HG03378 (cell line): ENCODE data around the gene CIAO2B.
"Not testable (repeated sequence)": the region's sequence is repeated elsewhere in the genome, so short reads cannot be mapped to it uniquely, and the experiment has no call there.

Experiments used
- ATAC-seq: cut with Tn5 transposase; IDR thresholded peaks from one replicate; pipeline ENCODE4 v1.9.1; 2021; ENCODE audit warnings: mild to moderate bottlenecking, moderate library complexity; ENCODE audit not compliant: unreplicated experiment

CIAO2B gene

DNA sequence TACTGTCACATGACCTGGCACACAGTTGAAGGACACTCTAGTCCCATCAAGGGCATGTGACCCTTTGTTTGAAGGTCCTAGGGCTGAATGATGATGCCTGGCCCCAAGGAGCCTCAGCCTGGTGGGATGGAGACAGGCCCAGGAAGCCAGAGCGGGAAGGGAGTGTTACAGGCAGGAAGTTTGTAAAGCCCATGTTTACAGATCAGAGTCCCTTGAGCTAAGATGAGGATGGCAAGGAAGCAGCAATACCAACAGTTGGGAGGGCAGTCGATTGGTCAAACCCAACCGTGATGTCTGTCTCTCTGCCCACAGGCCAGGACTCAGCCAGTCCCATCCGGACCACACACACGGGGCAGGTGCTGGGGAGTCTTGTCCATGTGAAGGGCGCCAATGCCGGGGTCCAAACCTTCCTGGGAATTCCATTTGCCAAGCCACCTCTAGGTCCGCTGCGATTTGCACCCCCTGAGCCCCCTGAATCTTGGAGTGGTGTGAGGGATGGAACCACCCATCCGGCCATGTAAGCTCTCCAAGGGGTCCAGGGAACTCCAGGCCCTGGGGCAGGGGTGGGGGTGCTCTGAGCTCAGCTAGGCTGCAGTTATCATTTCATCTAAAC is 3.6 kb upstream of the CIAO2B start:
- no peak for ATAC-seq

DNA sequence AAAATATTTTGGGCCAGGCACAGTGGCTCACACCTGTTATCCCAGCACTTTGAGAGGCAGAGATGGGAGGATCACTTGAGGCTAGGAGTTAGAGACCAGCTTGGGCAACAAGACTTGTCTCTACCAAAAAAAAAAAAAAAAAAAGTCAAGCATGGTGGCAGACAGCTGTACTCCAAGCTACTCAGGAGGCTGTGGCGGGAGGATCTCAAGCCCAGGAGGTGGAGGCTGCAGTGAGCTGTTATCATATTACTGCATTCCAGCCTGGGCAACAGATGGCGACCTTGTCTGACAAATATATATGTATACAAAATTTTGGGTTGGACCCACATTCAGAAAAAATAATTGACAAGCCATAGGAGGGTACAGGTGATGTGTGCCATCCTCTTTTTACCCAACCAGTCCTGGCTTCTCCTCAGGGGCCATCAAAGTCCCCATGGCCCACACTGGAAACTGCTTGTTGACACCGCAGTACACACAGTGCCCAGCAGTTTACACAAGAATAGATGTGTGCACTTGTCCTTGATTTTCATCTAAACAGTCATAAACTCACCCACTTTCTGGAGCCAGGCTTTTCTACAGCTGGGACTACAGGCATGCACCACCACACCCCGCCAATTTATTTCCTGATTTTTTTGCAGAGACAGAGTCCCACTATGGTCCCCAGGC is 2.8 kb upstream of the CIAO2B start:
- no peak for ATAC-seq

DNA sequence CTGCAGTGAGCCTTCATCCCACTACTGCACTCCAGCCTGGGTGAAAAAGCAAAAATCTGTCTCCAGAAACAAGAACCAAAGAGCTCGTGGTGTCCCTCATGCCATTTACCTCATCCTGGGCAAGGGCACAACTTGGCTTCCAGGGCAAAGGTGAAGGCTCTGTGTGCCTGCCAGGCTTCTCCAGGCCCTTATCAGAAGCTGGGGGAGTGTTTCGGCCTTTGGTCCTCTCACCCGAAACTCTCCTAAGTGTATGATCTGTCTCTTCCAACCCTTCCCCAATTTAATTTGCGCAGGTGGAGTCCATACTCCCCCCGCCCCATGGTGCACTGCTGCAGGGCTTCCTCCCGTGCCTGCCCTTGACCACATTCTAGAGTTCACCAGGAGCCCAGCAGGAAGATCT is 2.3 kb upstream of the CIAO2B start:
- no peak for ATAC-seq

DNA sequence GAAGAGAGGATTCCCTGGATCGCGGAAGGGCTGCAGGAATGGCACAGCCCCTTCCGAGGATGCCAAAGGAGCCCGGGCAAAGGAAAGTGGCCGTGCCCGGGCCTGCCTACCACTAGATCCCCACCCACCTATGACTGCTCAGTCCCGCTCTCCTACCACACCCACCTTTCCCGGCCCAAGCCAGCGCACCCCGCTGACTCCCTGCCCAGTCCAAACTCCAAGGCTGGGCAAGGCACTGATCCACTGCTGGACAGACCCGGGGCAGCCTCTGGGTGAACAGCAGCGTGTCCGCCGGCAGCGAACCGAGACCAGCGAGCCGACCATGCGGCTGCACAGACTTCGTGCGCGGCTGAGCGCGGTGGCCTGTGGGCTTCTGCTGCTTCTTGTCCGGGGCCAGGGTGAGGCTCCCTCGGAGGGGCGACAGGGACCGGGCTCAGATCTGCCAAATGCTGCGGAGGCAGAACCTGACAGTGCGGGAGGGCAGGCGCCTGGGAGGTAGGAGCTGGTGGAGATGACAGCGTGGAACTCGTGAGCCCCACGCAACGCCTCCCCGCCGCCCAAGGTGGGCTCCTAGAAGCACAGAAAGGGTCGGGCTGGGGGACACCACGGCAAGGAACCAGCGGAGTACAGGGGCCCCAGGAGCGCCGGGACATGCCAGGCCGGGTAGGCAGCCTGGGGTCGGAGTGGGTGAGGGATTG is 1.3 kb upstream of the CIAO2B start, which contains the start of gene CES2:
TSS of gene CES2 (plus strand) at position 203 of the 698 bp plus-strand sequence. CDS start at position 323, 120 bp downstream.
- no peak for ATAC-seq

DNA sequence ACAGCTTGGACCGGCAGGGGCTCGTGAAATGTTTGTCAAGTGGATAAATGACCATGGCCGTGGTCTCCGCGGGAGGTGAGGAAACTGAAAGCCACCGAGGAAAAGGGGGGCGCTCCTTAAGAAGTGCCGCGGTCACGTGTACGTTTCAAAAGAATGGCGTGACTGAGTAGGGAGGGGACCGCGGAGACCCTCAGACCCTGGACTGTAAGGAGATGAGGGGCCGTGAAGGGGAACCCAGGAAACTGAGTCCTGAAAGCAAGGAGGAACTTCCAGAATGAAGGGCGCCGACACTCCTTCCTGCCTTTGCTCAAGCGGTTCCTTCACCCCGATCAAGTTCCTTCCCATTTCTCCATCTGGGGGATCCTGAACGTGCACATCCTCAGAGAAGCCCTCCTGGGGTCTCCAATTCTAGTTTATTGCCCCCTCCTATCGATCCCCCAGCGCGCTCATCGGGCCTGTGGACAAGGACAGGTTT is 674 bp upstream of the CIAO2B start:
- ATAC-seq = not testable (repeated sequence)

DNA sequence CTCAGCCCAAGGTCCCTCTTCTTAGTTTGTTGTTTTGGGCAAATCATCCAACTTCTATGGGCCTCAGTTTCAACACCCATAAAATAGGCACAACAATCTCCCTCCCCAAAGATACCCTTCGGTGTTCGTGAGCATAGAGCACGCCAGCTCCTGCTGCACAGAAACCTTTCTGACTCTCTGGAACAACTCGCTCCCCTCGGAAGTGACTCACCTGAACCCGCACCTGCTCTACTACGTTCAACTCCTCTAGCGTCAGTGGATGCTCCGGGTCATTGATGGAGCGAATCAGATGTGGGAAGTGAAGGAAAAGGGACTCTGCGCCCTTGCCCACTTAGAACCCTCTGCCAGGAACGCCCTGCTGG is 445 bp downstream of the CIAO2B start:
- ATAC-seq = peak; percentile 20

DNA sequence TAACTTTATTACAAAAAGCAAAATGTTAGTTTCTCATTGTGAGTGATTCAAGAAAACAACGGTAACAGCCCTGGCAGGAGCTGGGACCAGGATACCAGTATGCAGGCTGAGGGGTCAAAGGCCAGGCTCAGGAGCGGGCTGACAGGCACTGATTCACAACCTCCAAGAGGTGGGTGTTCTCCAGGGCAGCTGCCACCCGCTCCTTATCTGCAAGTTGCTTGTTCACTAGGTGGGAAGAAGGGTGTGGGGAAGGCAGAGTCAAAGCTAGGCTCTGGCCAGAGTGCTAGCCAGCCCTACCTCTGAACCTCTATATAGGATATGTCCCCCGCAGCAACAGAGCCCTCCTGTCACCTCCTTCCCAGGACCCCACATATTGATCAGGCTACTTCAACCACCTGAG is 2.1 kb downstream of the CIAO2B start:
- ATAC-seq = no peak

DNA sequence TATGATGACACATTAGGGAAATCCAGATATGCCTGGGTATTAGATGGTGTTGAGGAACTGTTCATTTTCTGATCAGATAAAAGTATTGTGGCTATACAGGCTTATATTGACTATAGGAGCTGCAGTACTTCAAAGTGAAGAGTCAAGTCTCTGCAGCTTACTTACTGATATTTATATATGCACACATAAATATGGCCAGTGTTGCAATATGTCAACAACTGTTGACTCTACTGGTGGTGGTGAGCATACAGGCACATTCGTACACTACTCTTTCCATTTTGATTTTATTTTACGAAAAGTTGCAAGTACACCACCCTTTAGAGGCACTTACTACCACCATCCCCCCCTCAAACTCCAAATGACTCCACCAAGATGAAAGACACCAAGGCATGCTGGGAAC is 2.5 kb downstream of the CIAO2B start:
- no peak for ATAC-seq

DNA sequence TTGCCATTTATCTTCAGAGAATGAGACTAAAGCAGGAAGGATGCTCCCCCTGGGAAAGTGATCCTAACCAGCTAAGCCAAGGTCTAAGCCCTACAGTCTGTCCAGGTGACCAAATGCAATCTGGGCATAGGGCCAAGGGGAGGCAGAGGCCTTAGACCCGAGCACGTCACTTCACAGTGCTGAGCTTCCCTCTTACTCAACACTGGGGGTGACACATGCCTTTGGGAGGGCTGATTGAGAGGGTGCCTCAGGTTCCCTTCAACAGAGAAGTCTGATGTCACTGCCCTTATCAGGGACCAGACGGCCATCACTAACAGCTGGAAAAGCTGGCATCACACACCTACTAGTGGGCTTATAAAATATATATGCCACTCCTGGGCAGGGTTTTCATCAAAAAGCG is 4.0 kb downstream of the CIAO2B start:
- no peak for ATAC-seq

DNA sequence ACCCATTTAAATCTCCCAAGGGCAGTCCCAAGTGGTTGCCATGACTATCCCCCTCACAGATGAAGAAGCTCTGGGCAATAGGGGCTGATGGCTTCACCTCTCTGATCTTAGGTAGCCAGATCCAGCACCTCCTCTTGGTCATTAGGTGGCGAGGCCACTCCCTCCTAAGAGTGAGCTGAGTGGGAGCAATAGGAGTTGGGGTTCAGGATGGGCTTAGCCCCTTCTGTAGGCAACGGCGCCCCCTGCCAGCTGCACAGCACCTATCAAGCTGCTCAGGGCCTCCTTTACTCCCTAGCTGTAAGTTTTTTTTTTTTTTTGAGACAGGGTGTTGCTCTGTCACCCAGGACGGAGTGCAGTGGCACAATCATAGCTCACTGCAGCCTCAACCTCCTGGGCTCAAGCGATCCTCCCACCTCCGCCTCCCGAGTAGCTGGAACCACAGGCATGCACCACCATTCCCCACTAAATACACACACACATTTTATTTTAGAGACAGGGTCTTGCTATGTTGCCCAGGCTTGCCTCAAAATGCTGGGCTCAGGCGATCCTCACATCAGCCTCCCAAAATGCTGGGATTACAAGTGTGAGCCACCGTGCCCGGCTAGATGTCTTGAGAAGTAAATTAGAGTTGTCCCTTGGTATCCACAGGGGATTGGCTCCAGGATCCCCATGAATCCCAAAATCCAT is 5.4 kb downstream of the CIAO2B start:
- no peak for ATAC-seq

DNA sequence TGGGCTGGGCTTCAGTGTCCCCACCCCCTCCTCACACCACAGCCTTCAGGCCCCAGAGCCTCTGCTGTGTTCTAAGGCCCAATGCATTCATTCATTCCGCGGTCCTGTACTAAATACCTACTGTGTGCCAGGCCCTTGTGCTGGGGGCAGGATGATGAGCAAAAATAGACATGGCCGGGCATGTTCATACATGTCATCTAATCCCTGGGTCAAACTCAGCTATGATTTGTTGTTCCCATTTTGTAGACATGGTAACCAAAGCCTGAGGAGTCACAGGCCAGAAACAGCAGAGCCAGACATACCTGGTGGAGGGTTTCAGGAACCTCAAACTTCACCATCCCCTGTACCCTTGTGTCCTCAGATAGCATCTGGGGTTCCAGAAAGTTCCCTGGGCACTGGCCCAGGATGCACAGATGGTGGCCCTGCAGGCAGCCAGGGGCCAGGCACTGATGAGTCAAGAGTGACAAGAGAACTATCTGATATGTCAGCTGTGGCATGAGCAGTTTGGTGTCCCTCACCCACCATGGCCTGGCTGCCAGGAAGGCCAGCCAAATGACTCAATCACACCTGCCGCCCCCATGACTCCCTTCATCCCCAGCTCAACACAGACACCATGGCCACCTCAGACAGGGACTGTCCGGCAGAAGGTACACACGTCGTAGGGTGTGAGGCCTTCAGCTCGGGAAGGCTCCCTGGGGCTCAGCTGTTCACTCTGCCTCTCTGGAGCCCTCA is 6.1 kb downstream of the CIAO2B start:
- no peak for ATAC-seq

DNA sequence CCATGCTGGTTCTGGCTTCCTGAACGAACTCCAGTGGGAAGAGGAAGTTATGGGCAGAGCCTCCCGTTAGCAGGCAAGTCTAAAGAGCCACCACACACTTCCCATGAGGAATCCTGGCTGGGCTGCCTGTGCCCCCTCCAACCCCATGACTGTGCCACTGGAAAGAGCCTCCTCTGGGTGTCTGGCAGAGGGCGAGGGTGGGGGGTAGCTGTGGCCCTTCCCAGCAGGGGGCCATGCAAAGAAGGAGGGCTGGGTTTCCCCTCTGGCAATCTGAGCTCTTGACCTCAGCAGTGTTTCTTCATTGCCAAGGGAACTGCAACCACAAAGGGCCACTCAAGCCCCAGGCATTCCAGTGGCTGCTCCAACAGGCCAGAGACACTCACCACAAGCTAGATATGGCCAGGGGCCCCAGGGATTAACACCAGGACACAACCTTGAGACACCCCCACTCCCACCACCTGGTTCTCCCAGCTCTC is 7.2 kb downstream of the CIAO2B start:
- no peak for ATAC-seq

DNA sequence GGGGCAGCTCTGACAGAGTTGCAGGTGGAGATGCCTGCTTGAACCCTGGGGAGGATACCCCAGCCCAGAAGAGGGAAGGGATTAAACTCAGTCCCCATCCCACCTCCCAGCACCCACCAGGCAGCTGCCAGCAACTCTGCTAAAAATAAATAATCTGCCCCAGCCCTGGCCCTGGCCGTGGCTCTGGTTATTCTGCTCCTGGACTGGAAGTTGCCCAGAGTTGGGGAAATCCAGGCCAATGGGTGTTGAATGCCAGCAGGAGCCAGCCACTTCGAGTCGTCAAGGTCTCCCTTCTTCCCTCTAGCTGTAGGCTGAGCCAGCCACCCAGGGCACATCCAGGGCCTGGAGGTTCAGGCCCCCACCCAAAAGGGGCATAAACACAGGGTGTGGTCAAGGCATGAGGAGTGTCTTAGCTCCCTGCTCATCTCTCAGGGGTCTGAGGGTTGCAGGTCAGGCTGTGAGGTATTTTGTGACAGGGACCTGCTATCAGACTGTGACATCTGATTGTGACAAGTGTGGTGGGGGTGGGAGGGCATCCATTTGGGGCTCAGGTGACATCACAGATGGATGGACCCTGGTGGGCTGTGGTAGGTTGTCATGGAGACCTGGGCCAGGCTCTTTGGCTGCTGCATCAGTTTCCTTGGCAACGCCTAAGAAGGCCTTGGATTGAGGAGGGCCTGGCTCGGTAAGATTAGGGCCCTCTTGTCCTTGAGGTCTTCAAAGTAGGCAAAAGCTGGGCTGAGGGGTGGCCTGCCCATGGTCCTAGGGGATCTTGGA is 7.8 kb downstream of the CIAO2B start:
- ATAC-seq = no peak

DNA sequence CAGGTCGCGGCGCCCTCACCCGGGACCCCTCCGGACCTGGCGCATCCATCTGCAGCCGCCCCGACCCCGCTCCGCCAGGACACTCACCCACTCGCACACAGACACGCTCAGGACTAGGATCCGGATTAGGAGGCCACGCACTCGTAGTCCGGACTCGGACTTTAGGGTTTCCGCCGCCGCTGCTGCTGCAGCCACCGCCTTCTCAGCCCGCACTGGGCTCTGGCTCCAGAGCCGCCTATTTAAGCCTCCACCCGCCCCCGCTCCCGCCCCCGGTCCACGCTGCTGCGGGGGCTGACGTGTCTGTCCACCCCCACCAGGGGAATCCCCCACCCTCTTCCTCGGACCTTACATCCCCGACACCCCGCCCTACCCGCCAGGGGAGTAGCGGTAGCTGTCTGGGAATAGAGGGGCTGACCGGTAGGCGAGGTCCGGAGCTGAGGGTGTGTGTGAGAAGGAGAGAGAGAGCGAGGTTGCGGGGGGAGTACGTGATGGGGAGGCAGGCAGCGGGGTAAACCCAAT is 8.8 kb downstream of the CIAO2B start, which contains the start of gene RRAD:
TSS of gene RRAD (minus strand) at position 214 of the 519 bp plus-strand sequence. CDS start 356 bp downstream, outside the sequence.
- ATAC-seq = no peak

DNA sequence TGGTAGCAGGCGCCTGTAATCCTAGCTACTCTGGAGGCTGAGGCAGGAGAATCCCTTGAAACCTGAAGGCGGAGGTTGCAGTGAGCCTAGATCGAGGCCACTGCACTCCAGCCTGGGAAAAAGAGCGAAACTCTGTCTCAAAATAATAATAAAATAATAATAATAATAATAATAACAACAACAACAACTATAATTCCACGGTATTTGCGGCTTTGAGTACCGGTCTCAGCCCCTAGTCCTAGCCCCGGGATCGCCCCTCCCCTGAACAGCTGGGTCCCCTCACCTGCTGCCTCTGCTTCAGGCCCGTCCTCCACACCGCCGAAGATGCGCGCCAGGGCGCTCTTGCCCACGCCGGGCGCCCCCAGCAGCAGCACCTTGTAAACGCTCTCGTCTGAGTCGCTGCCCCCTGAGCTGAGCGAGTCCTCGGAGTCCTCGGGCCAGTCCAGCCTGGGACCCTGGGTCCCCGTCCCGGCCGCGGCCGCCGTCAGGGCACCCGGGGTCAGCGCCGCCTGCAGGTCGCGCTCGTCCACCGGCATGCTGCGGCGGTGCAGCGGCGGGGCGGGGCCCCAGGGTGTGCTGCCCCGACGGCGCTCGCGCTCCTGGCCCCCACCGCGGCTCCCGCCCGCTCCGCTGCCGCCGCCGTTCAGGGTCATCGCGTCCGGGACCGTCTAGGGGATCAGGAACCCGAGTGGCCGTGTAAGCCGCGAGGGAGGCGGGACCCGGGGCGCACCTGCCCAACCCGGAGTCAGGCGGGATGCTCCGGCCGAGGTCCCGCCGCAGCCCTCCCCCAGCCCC is 9.5 kb downstream of the CIAO2B start:
- no peak for ATAC-seq

DNA sequence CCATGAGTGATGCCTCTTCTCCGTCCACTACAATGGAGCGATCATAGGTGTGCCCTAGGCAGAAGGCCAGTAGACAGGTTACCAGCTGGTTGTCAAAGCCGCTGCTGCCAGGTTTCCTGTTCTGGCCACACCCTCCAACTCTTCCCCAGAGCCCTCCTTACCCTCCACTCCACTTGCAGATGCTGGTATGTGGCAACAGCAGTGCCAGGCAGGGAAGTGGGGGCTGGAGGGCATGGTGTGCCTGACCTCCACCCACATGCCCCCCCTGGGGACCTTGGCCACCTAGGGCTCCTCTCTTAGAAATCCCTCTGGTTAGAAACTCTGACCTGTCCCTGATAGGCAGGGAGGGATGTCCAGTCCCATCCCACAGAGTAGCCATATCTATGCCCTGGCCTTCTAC is 10.3 kb downstream of the CIAO2B start:
- no peak for ATAC-seq

DNA sequence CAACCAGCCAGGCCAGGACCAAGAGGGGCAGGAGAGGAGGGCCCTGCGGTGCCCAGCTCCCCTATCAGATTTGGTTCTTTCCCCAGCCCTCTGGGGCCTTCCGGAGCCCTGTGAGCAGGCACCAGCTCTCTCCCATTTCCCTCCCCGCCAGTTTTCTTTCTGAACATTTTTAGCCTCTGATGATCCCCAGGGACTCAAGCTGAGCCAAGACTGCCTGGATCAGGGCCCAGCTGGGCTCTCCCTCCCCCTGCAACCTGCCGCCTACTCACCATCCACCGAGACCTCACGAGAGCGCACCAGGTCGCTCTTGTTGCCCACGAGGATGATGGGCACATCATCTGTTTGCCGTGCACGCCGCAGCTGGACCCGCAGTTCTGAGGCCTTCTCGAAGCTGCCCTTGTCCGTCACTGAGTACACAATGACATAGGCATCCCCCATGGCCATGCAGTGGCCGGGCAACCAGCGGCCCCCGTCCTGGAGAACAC is 10.9 kb downstream of the CIAO2B start:
- no peak for ATAC-seq

DNA sequence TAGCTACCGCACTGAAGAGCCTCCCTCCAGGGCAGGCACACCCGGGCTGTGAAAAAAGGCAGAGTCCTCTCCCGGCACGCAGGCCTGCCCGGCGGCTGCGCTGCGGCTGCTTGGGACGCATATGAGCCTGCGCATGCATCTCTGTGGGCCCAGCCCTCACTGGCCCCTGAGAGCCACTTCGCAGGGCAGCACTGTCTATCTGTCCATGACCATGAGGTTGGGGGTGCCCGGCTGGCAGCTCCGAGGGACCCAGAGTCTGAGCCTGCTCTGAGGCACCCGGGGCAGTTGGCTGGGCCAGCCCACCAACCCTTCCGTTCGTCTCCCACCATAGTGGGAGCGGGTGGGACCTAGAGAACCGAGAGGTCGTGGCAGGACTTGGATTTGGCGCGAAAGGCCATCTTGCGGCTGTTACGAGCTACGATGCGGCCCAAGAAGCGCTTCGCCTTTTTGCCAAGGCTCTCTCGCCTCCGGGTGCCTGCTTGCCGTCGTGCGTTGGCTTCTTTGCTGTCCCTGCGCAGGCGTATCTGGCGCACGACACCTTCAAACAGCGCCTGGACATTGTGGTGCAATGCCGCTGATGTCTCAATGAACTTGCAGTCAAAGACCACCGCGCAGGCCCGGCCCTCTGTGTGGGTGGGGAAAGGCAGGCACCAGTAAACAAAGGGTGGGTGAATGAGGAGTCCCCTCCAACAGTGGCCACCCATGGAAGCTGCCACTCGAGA is 12.3 kb downstream of the CIAO2B start:
- ATAC-seq = no peak
